MM.1S (cell line): ENCODE results near the gene GTPBP6.

Source experiments
- DNase-seq: peaks from one replicate; pipeline ENCODE4 v3.0.0-alpha.2; 2015
- H2AFZ ChIP-seq: fragments of 300-600 bp; sonication (generic); 2 replicates; pipeline ENCODE4 v1.6.0; 2016; ENCODE audit warnings: antibody characterized with exemption, low read length
- H3F3A ChIP-seq: fragments of 300-600 bp; sonication (generic); 2 replicates; pipeline ENCODE4 v1.6.1; 2016; ENCODE audit warnings: mild to moderate bottlenecking, antibody characterized with exemption, low read length, moderate library complexity, mixed read lengths; ENCODE audit not compliant: insufficient read depth
- H3K27ac ChIP-seq: fragments of 300-600 bp; sonication (generic); 2 replicates; pipeline ENCODE4 v1.5.1; 2016; ENCODE audit warnings: mild to moderate bottlenecking, low read length
- H3K27me3 ChIP-seq: fragments of 300-600 bp; sonication (generic); replicated peaks from 2 replicates; pipeline ENCODE4 v1.6.0; 2016; ENCODE audit warnings: low read length; ENCODE audit not compliant: insufficient read depth
- H3K36me3 ChIP-seq: fragments of 300-600 bp; sonication (generic); replicated peaks from 2 replicates; pipeline ENCODE4 v1.6.1; 2016; ENCODE audit warnings: mild to moderate bottlenecking, low read length, mixed read lengths; ENCODE audit not compliant: insufficient read depth
- H3K4me1 ChIP-seq: fragments of 300-600 bp; sonication (generic); 2 replicates; pipeline ENCODE4 v1.6.1; 2016; ENCODE audit warnings: low read length, mixed read lengths
- H3K4me2 ChIP-seq: fragments of 300-600 bp; sonication (generic); 2 replicates; pipeline ENCODE4 v1.6.0; 2016; ENCODE audit warnings: low read depth, low read length
- H3K4me3 ChIP-seq: fragments of 300-600 bp; sonication (generic); 2 replicates; pipeline ENCODE4 v1.5.1; 2016; ENCODE audit warnings: low read length, mixed read lengths
- H3K79me2 ChIP-seq: fragments of 300-600 bp; sonication (generic); 2 replicates; pipeline ENCODE4 v1.6.1; 2016; ENCODE audit warnings: mixed run types, low read length, mixed read lengths
- H3K9ac ChIP-seq: fragments of 300-600 bp; sonication (generic); 2 replicates; pipeline ENCODE4 v1.6.1; 2016; ENCODE audit warnings: low read length, mixed read lengths
- H3K9me2 ChIP-seq: fragments of 300-600 bp; sonication (generic); replicated peaks from 2 replicates; pipeline ENCODE4 v1.6.1; 2016; ENCODE audit warnings: mild to moderate bottlenecking, low read length, mixed read lengths; ENCODE audit not compliant: insufficient read depth
- H3K9me3 ChIP-seq: fragments of 300-600 bp; sonication (generic); replicated peaks from 2 replicates; pipeline ENCODE4 v1.6.1; 2016; ENCODE audit warnings: mild to moderate bottlenecking, low read length, mixed read lengths; ENCODE audit not compliant: insufficient read depth
- H4K20me1 ChIP-seq: fragments of 300-600 bp; sonication (generic); 2 replicates; pipeline ENCODE4 v1.6.1; 2016; ENCODE audit warnings: mild to moderate bottlenecking, low read length, moderate library complexity, mixed read lengths; ENCODE audit not compliant: insufficient read depth
- EZH2 ChIP-seq: fragments of 300-600 bp; sonication (generic); optimal IDR thresholded peaks from 2 replicates; pipeline ENCODE3; 2017; ENCODE audit warnings: low read depth, mild to moderate bottlenecking, antibody characterized with exemption, low read length, mixed read lengths
- EZH2phosphoT487 ChIP-seq: fragments of 300-600 bp; sonication (generic); IDR thresholded peaks from 2 replicates; pipeline ENCODE4 v1.6.1; 2018; ENCODE audit warnings: antibody characterized with exemption, low read length
- TF ChIP-seq, protein P1 (sequence below): fragments of 300-600 bp; sonication (generic); IDR thresholded peaks from 2 replicates; pipeline ENCODE4 v1.5.1; 2016; ENCODE audit warnings: antibody characterized with exemption, low read length, mixed read lengths

Gene GTPBP6

DNA sequence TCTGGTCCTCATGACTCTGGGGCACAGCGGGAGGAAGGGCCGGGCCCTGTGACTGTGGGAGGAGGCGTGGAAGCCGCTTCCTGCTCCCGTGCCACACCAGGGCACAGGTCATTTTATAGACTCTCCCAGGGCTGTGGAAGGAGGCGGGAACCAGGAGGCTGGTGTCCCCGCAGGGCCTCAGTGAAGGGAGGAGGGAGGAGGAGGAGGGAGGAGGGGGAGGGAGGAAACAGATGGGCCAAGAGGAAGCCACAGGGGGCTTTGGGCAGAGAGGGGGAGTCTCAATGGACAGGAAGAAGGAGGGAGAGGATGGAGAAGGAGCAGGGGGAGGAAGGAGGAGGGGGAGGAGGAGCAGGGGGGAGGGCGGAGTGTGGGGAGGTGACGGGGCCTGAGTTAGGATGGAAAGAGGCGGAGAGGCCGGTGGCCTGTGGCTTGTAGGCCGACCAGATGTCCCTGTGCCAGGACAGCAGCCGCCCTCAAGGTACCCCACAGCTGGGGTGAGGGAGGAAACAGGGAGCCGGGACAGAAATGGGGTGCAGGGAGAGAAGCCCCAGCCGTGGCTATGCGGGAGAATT is 43.6 kb downstream of the GTPBP6 start:
- H3K4me3 ChIP-seq = no peak overlapping the region

DNA sequence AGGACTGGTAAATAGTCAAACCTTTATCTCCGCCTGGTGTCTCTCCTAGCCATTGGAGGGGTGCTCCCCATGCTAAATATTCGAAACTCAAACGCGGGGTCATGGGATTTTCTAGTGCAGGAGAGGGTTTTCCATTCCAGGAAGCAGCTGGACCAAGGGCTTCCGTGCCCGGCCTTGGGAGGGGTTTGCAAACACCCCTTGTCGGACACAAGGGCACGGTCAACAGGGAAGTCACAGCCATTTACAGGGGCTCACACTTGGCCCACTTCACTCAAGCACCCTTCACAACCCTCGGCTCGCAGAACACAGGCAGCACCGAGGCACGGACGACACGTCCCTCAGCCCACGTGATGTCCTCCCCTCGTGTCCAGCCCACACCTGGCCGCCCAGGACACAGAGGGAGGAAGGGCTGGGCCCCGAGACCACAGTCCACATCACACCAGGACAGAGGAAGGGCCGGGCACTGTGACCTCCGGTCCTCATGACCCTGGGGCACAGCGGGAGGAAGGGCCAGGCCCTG is 47.7 kb downstream of the GTPBP6 start:
- Histone ChIP-seq H3K4me3 (no peak overlapping the region), H2AFZ (no peak overlapping the region), H3K9me3 (no peaks in the 10 kb centered on the region), H3K27ac (no peak overlapping the region), H3K9me2 (no peaks in the 10 kb centered on the region), H3K4me1 (no peaks in the 10 kb centered on the region), H3K4me2 (no peak overlapping the region), H3K9ac (no peak overlapping the region), H3K36me3 (no peaks in the 10 kb centered on the region), H3F3A (no peaks in the 10 kb centered on the region), H4K20me1 (no peaks in the 10 kb centered on the region), H3K27me3 (no peaks in the 10 kb centered on the region), H3K79me2 (no peaks in the 10 kb centered on the region)
- no peak for DNase-seq
- TF ChIP-seq, protein P1, sequence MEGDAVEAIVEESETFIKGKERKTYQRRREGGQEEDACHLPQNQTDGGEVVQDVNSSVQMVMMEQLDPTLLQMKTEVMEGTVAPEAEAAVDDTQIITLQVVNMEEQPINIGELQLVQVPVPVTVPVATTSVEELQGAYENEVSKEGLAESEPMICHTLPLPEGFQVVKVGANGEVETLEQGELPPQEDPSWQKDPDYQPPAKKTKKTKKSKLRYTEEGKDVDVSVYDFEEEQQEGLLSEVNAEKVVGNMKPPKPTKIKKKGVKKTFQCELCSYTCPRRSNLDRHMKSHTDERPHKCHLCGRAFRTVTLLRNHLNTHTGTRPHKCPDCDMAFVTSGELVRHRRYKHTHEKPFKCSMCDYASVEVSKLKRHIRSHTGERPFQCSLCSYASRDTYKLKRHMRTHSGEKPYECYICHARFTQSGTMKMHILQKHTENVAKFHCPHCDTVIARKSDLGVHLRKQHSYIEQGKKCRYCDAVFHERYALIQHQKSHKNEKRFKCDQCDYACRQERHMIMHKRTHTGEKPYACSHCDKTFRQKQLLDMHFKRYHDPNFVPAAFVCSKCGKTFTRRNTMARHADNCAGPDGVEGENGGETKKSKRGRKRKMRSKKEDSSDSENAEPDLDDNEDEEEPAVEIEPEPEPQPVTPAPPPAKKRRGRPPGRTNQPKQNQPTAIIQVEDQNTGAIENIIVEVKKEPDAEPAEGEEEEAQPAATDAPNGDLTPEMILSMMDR = no peak
- TF ChIP-seq EZH2 = no peak
- TF ChIP-seq EZH2phosphoT487 = no peak

More for the DNA sequence above, 43.6 kb downstream of the GTPBP6 start:
- Histone ChIP-seq H4K20me1 (no peaks in the 10 kb centered on the region), H3K9me2 (no peaks in the 10 kb centered on the region), H2AFZ (no peak overlapping the region), H3K4me1 (no peaks in the 10 kb centered on the region), H3K27me3 (no peaks in the 10 kb centered on the region), H3K27ac (no peak overlapping the region), H3K4me2 (no peak overlapping the region), H3K36me3 (no peaks in the 10 kb centered on the region), H3K9me3 (no peaks in the 10 kb centered on the region), H3F3A (no peaks in the 10 kb centered on the region), H3K79me2 (no peaks in the 10 kb centered on the region), H3K9ac (no peak overlapping the region)
- TF ChIP-seq EZH2phosphoT487 = no peak
- TF ChIP-seq EZH2 = no peak
- TF ChIP-seq, protein P1 = no peak
- no peak for DNase-seq

DNA sequence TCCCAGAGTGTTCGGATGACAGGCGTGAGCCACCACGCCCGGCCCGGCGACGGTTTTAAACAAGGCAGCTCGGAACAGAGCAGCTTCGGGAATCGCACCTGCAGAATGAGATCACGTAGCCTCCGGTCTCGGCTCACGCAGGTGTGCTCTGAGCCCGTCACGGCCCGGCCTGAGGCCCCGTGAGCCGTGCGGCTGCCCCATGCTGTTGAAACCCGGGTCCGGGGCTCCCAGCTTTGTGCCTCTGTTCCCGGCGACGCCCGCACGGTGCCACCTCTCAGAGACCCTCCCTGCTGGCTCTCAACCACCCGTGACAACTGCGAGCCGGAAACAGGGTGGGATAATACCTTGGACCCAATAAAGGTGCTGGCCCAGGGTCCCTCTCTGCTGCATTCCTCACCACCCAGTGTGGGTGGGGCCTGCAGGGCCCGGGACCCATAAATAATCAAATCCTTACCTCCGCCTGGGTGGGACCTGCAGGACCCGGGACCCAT is 50.8 kb downstream of the GTPBP6 start:
- Histone ChIP-seq H3K79me2 (no peaks in the 10 kb centered on the region), H3K4me3 (no peak overlapping the region), H3K36me3 (no peaks in the 10 kb centered on the region), H3K4me2 (no peak overlapping the region), H2AFZ (no peak overlapping the region), H3K27me3 (no peaks in the 10 kb centered on the region), H3K4me1 (no peaks in the 10 kb centered on the region), H3K27ac (no peak overlapping the region), H3K9me2 (no peaks in the 10 kb centered on the region), H3F3A (no peaks in the 10 kb centered on the region), H3K9me3 (no peaks in the 10 kb centered on the region), H4K20me1 (no peaks in the 10 kb centered on the region), H3K9ac (no peak overlapping the region)
- TF ChIP-seq EZH2 = no peak
- no peak for TF ChIP-seq EZH2phosphoT487
- TF ChIP-seq, protein P1 = no peak
- DNase-seq = no peak
